COLO668 (cell line): ENCODE measurements around the gene CXCR5.
A peak's percentile ranks its signal among the peaks of the same experiment; 100 is the strongest.
"Not testable (repeated sequence)": the region's sequence is repeated elsewhere in the genome, so short reads cannot be mapped to it uniquely, and the experiment has no call there.

Source experiments
- DNase-seq: peaks from one replicate; lab custom pipeline; 2025; ENCODE audit not compliant: unreplicated experiment; lab: John Stamatoyannopoulos, UW

CXCR5 gene

GRCh38 chr11:118883368-118884071 lies at the start of gene CXCR5:
Gene CXCR5 (plus strand): TSS chr11:118883892. CDS start chr11:118883942, 50 bp downstream.
- peak; percentile 27 for DNase-seq

GRCh38 chr11:118834427-118835028 lies 49.2 kb upstream of the CXCR5 start:
- no peak for DNase-seq

- no peak for DNase-seq
Measured at GRCh38 chr11:118837868-118838267, 45.8 kb upstream of the CXCR5 start.

- no peak for DNase-seq
Measured at GRCh38 chr11:118838905-118839553, 44.7 kb upstream of the CXCR5 start.

- no peak for DNase-seq
Measured at GRCh38 chr11:118841469-118842242, 42.0 kb upstream of the CXCR5 start.

- no peak for DNase-seq
Measured at GRCh38 chr11:118842369-118842768, 41.3 kb upstream of the CXCR5 start.

GRCh38 chr11:118842843-118843242 lies 40.8 kb upstream of the CXCR5 start:
- DNase-seq: not testable (repeated sequence)

GRCh38 chr11:118843565-118843964 lies 40.1 kb upstream of the CXCR5 start:
- no peak for DNase-seq

- no peak for DNase-seq
Measured at GRCh38 chr11:118845369-118845768, 38.3 kb upstream of the CXCR5 start.

GRCh38 chr11:118846181-118846935 lies 37.3 kb upstream of the CXCR5 start:
- DNase-seq: no peak

- DNase-seq: no peak
Measured at GRCh38 chr11:118849825-118850224, 33.9 kb upstream of the CXCR5 start.

- no peak for DNase-seq
Measured at GRCh38 chr11:118851970-118852369, 31.7 kb upstream of the CXCR5 start.

- no peak for DNase-seq
Measured at GRCh38 chr11:118853678-118854077, 30.0 kb upstream of the CXCR5 start.

GRCh38 chr11:118856314-118856713 lies 27.4 kb upstream of the CXCR5 start:
- no peak for DNase-seq

- DNase-seq: no peak
Measured at GRCh38 chr11:118857385-118857784, 26.3 kb upstream of the CXCR5 start.

GRCh38 chr11:118859973-118860372 lies 23.7 kb upstream of the CXCR5 start:
- no peak for DNase-seq

- DNase-seq: no peak
Measured at GRCh38 chr11:118868659-118869058, 15.0 kb upstream of the CXCR5 start.

GRCh38 chr11:118870396-118871343 lies 13.0 kb upstream of the CXCR5 start:
- peak; percentile 45 for DNase-seq

GRCh38 chr11:118872403-118872821 lies 11.3 kb upstream of the CXCR5 start:
- no peak for DNase-seq

- no peak for DNase-seq
Measured at GRCh38 chr11:118873804-118874203, 9.9 kb upstream of the CXCR5 start.
